Right cardiac atrium (tissue), 5 donors: Measurements from ENCODE around the gene FAT3. TPM values are rescaled to one million over a fixed set of nuclear protein-coding genes. Genes with fewer than 3 reads are reported as not detected.
A peak's percentile ranks its signal among the peaks of the same experiment; 100 is the strongest.

Source experiments
- ATAC-seq, 2 donors: fragments of 200-7000 bp; cut with Tn5 transposase; one replicate each; pipeline versions ENCODE4 v1.8.0 to v1.9.1; 2020; ENCODE audit warnings: moderate library complexity in 2 of 2, mild to moderate bottlenecking in 1 of 2
- DNase-seq, 3 donors: peaks; one replicate each; pipeline ENCODE4 v3.0.0-alpha.2; 2020
- H3K27ac ChIP-seq: one replicate; pipeline ENCODE4 v1.5.1; 2013; ENCODE audit warnings: mild to moderate bottlenecking, low read length, control low read depth, moderate library complexity
- H3K27me3 ChIP-seq: one replicate; pipeline ENCODE4 v1.6.1; 2013; ENCODE audit not compliant: control insufficient read depth, insufficient read depth
- H3K4me1 ChIP-seq: one replicate; pipeline ENCODE4 v1.6.1; 2013; ENCODE audit warnings: low read length; ENCODE audit not compliant: control insufficient read depth, insufficient read depth
- H3K4me3 ChIP-seq: one replicate; pipeline ENCODE4 v1.5.1; 2013; ENCODE audit warnings: low read length, control low read depth
- H3K9me3 ChIP-seq: one replicate; pipeline ENCODE4 v1.6.1; 2013; ENCODE audit warnings: low read length; ENCODE audit not compliant: control insufficient read depth
- WGBS: extraction: QIAGEN DNeasy Blood & Tissue Kit; methylation state at CpG from one replicate; pipeline ENCODE4 v1.1.7; 2013; 5-methylcytosine and 5-hydroxymethylcytosine counted together
- intact Hi-C, 4 donors: fragments of 100-400 bp; cut with DNase I; formaldehyde crosslinking; loops; one replicate each; pipeline versions ENCODE4 v1.11.0 to v1.14.0; 2022 to 2023
- polyA plus RNA-seq: library from polyadenylated mRNA; stranded (reverse); fragments of 200-250 nt; gene quantifications from one replicate; pipeline ENCODE4 v1.2.3, GENCODE V29; 2013
- total RNA-seq, 4 donors: library from RNA; stranded (reverse); fragmentation: NEBNext Ultra II Directional; extraction: Animal tissue kit (Norgen Biotek cat#: 25700); gene quantifications; one replicate each; pipeline ENCODE4 v1.2.1, GENCODE V29; 2021
- donor health status: healthy with polysubstance abuse.
- donor health status: DM: no; HTN: yes; CAD: no.
- donor health status: DM: no; HTN: no; CAD: no.
- donor health status: DM: no; HTN: yes; CAD: no; lungs with severe emphysema.
- donor health status: DM: yes; HTN: yes; CAD: no.

The FAT3 gene
- total and polyA plus RNA-seq, 5 donors, result 0.25 to 3.0 (median 1.1) TPM

- intact Hi-C loops, result loop anchor here in 1 of 4 donors (10.0 kb wide), 1 partner anchor 673 kb away; no protein-coding TSS in a partner anchor
- DNase-seq (peak; percentile 15 to 62 (median 55)), ATAC-seq (peak; percentile 48 to 70)
- H3K9me3 ChIP-seq, result no peaks in the 10 kb centered on the region
- no peak overlapping the region for H3K27ac ChIP-seq
- no peaks in the 10 kb centered on the region for H3K27me3 ChIP-seq
- no peak overlapping the region for H3K4me3 ChIP-seq
- WGBS, result 58% methylated on average over 5 of the region's 5 CpGs
- H3K4me1 ChIP-seq, result no peaks in the 10 kb centered on the region
Measured at GRCh38 chr11:92211576-92212167, 12.9 kb upstream of the FAT3 start.

- Histone ChIP-seq H3K4me1 (no peaks in the 10 kb centered on the region), H3K9me3 (no peaks in the 10 kb centered on the region), H3K27me3 (no peaks in the 10 kb centered on the region), H3K27ac (no peak overlapping the region), H3K4me3 (no peak overlapping the region)
- intact Hi-C loops, result loop anchor here in 1 of 4 donors (10.0 kb wide), 1 partner anchor 672 kb away; no protein-coding TSS in a partner anchor
- ATAC-seq (no peak), DNase-seq (no peak)
- WGBS, result 64% methylated on average over 1 of the region's 1 CpG
Measured at GRCh38 chr11:92212530-92212929, 12.1 kb upstream of the FAT3 start.

GRCh38 chr11:92216789-92217188 is 7.8 kb upstream of the FAT3 start:
- H3K27ac ChIP-seq, result no peak overlapping the region
- H3K9me3 ChIP-seq, result no peaks in the 10 kb centered on the region
- peaks cover 4% of the 10 kb centered on the region for H3K27me3 ChIP-seq
- intact Hi-C loops, result loop anchor here in 1 of 4 donors (10.0 kb wide), 1 partner anchor 668 kb away; no protein-coding TSS in a partner anchor
- H3K4me1 ChIP-seq, result no peaks in the 10 kb centered on the region
- ATAC-seq (no peak), DNase-seq (no peak)
- 67% methylated on average over 3 of the region's 3 CpGs for WGBS
- H3K4me3 ChIP-seq, result no peak overlapping the region

- no peak for ATAC-seq
- DNase-seq, result no peak
- H3K4me1 ChIP-seq, result no peaks in the 10 kb centered on the region
- no peaks in the 10 kb centered on the region for H3K9me3 ChIP-seq
- intact Hi-C loops, result loop anchor here in 1 of 4 donors (10.0 kb wide), 1 partner anchor 665 kb away; no protein-coding TSS in a partner anchor
- H3K27ac ChIP-seq, result no peak overlapping the region
- peaks cover 4% of the 10 kb centered on the region for H3K27me3 ChIP-seq
- H3K4me3 ChIP-seq, result no peak overlapping the region
- 62% methylated on average over 4 of the region's 4 CpGs for WGBS
Measured at GRCh38 chr11:92219476-92219875, 5.1 kb upstream of the FAT3 start.

- Histone ChIP-seq H3K27ac (no peak overlapping the region), H3K4me1 (peaks cover 3% of the 10 kb centered on the region), H3K9me3 (no peaks in the 10 kb centered on the region), H3K4me3 (no peak overlapping the region), H3K27me3 (peaks cover 4% of the 10 kb centered on the region)
- 85% methylated on average over 1 of the region's 1 CpG for WGBS
- intact Hi-C loops, result no loop called here
- no peak for ATAC-seq
- no peak for DNase-seq
Measured at GRCh38 chr11:92222701-92223100, 1.9 kb upstream of the FAT3 start.

- peaks cover 4% of the 10 kb centered on the region for H3K27me3 ChIP-seq
- H3K9me3 ChIP-seq, result no peaks in the 10 kb centered on the region
- H3K4me1 ChIP-seq, result peaks cover 3% of the 10 kb centered on the region
- ATAC-seq (no peak), DNase-seq (no peak)
- 2% methylated on average over 8 of the region's 8 CpGs for WGBS
- peak overlapping the region; percentile 37 for H3K4me3 ChIP-seq
- no peak overlapping the region for H3K27ac ChIP-seq
- intact Hi-C loops, result no loop called here
Measured at GRCh38 chr11:92224054-92224406, 588 bp upstream of the FAT3 start.

- H3K27ac ChIP-seq, result no peak overlapping the region
- DNase-seq (peak; percentile 13 to 45 (median 23)), ATAC-seq (peak in 1 of 2 donors; percentile 15)
- intact Hi-C loops, result no loop called here
- H3K9me3 ChIP-seq, result no peaks in the 10 kb centered on the region
- H3K4me1 ChIP-seq, result peaks cover 3% of the 10 kb centered on the region
- WGBS, result under 1% methylated on average over 34 of the region's 34 CpGs
- H3K4me3 ChIP-seq, result peak overlapping the region; percentile 37
- peaks cover 4% of the 10 kb centered on the region for H3K27me3 ChIP-seq
Measured at GRCh38 chr11:92225125-92225567, 528 bp downstream of the FAT3 start.

GRCh38 chr11:92225568-92226330 is 1.1 kb downstream of the FAT3 start:
- H3K27me3 ChIP-seq, result no peaks in the 10 kb centered on the region
- no peaks in the 10 kb centered on the region for H3K9me3 ChIP-seq
- peak; percentile 17 to 32 for ATAC-seq
- intact Hi-C loops, result no loop called here
- peak in 2 of 3 donors; percentile 52 to 54 for DNase-seq
- WGBS, result under 1% methylated on average over 54 of the region's 54 CpGs
- H3K4me1 ChIP-seq, result peaks cover 3% of the 10 kb centered on the region
- H3K4me3 ChIP-seq, result peak overlapping the region; percentile 37
- H3K27ac ChIP-seq, result no peak overlapping the region

GRCh38 chr11:92226331-92227229 is 2.0 kb downstream of the FAT3 start:
- peak; percentile 18 to 70 (median 38) for DNase-seq
- ATAC-seq, result peak in 1 of 2 donors; percentile 38
- Histone ChIP-seq H3K4me1 (peaks cover 3% of the 10 kb centered on the region), H3K27ac (no peak overlapping the region), H3K4me3 (peak overlapping the region; percentile 37), H3K9me3 (no peaks in the 10 kb centered on the region), H3K27me3 (no peaks in the 10 kb centered on the region)
- under 1% methylated on average over 65 of the region's 65 CpGs for WGBS
- intact Hi-C loops, result no loop called here

GRCh38 chr11:92227230-92227814 is 2.7 kb downstream of the FAT3 start:
- H3K9me3 ChIP-seq, result no peaks in the 10 kb centered on the region
- WGBS, result 13% methylated on average over 13 of the region's 13 CpGs
- H3K27me3 ChIP-seq, result no peaks in the 10 kb centered on the region
- peaks cover 3% of the 10 kb centered on the region for H3K4me1 ChIP-seq
- H3K4me3 ChIP-seq, result peak overlapping the region; percentile 37
- intact Hi-C loops, result no loop called here
- ATAC-seq, result no peak
- DNase-seq, result no peak
- no peak overlapping the region for H3K27ac ChIP-seq
